K562 (cell line): Measurements from ENCODE around the gene CABP2. TPM values are rescaled to one million over a fixed set of nuclear protein-coding genes. Genes with fewer than 3 reads are reported as not detected.

Source experiments
- ARNT ChIP-seq, 2 experiments: fragments of 450-650 bp; IDR thresholded peaks; 2 replicates each; pipeline ENCODE4 v1.6.1; 2016; ENCODE audit warnings: mild to moderate bottlenecking in 1 of 2
- BDP1 ChIP-seq: IDR thresholded peaks from 3 replicates; pipeline ENCODE4 v1.6.1; 2011; ENCODE audit not compliant: insufficient read length, insufficient read depth
- BHLHE40 ChIP-seq: IDR thresholded peaks from 2 replicates; pipeline ENCODE4 v1.6.1; 2011; ENCODE audit warnings: low read length, improper control_type of control experiment
- BRD4 ChIP-seq: fragments of 200-600 bp; sonication (generic); IDR thresholded peaks from 2 replicates; pipeline ENCODE4 v1.6.1; 2017; ENCODE audit warnings: inconsistent platforms
- BRD9 ChIP-seq: fragments of 450-650 bp; IDR thresholded peaks from 2 replicates; pipeline ENCODE4 v1.6.1; 2018; ENCODE audit warnings: low read depth; ENCODE audit not compliant: partially characterized antibody
- HNRNPUL1 ChIP-seq: fragments of 200-400 bp; formaldehyde crosslinking; IDR thresholded peaks from 2 replicates; pipeline ENCODE4 v1.6.1; 2017; ENCODE audit warnings: low read length
- NFRKB ChIP-seq: fragments of 450-650 bp; IDR thresholded peaks from 2 replicates; pipeline ENCODE4 v1.6.1; 2016; ENCODE audit warnings: low read depth
- STAG1 ChIP-seq: sonication (generic); formaldehyde crosslinking; IDR thresholded peaks from 2 replicates; pipeline ENCODE4 v1.5.0; 2020; ENCODE audit warnings: missing genetic modification reagents, borderline replicate concordance
- ZNF184 ChIP-seq: sonication (generic); formaldehyde crosslinking; IDR thresholded peaks from 2 replicates; pipeline ENCODE4 v1.5.0; 2020; ENCODE audit warnings: missing genetic modification reagents
- ZNF668 ChIP-seq: fragments of 250-450 bp; sonication (Bioruptor Pico); IDR thresholded peaks from 2 replicates; pipeline ENCODE4 v1.8.0; 2022; ENCODE audit warnings: mild to moderate bottlenecking, inconsistent platforms
- polyA plus RNA-seq, 8 experiments: library from polyadenylated mRNA; depleted of rRNA in 4 of 8; stranded (reverse) in 5 of 8; unstranded in 3 of 8; fragments of >200 nt; fragmentation: Nextera tagmentation in 2 of 8; fragmentation: Illumina TruSeq in 1 of 8; extraction: Ambion mirVana in 2 of 8; extraction: Trizol in 1 of 8; gene quantifications; 2 replicates each; pipeline versions ENCODE4 v1.2.1 to v1.2.3, GENCODE V29; 2011 to 2014; ENCODE audit warnings: inconsistent platforms in 1 of 8, missing spikeins in 1 of 8
- total RNA-seq, 7 experiments: library from RNA; depleted of rRNA in 6 of 7; stranded (reverse); fragments of >200 nt in 6 of 7; fragmentation: Illumina TruSeq in 2 of 7; extraction: Trizol in 2 of 7; gene quantifications; 2 replicates each; pipeline versions ENCODE4 v1.2.1 to v1.2.3, GENCODE V29; 2011 to 2021; ENCODE audit warnings: low replicate concordance in 1 of 7
- TF ChIP-seq, protein P1 (sequence below), 2 experiments: fragments of 450-650 bp; formaldehyde crosslinking in 1 of 2; IDR thresholded peaks; 2 replicates each; pipeline versions ENCODE4 v1.4.0 to v1.6.1; 2014 to 2020; ENCODE audit warnings: mild to moderate bottlenecking in 2 of 2, borderline replicate concordance in 1 of 2, low read depth in 1 of 2
- TF ChIP-seq, protein P2 (sequence below): fragments of 450-650 bp; IDR thresholded peaks from 2 replicates; pipeline ENCODE4 v1.6.1; 2017; ENCODE audit warnings: antibody characterized with exemption, mild to moderate bottlenecking
- TF ChIP-seq, protein P3 (sequence below): fragments of 450-650 bp; IDR thresholded peaks from 2 replicates; pipeline ENCODE4 v1.6.1; 2018; ENCODE audit warnings: mild to moderate bottlenecking, low read depth; ENCODE audit not compliant: partially characterized antibody

The CABP2 gene
- total and polyA plus RNA-seq, 9 of the 15 experiments (the other 6 are each of a cell fraction or from before 2014, with no cell fraction given) = not detected

DNA sequence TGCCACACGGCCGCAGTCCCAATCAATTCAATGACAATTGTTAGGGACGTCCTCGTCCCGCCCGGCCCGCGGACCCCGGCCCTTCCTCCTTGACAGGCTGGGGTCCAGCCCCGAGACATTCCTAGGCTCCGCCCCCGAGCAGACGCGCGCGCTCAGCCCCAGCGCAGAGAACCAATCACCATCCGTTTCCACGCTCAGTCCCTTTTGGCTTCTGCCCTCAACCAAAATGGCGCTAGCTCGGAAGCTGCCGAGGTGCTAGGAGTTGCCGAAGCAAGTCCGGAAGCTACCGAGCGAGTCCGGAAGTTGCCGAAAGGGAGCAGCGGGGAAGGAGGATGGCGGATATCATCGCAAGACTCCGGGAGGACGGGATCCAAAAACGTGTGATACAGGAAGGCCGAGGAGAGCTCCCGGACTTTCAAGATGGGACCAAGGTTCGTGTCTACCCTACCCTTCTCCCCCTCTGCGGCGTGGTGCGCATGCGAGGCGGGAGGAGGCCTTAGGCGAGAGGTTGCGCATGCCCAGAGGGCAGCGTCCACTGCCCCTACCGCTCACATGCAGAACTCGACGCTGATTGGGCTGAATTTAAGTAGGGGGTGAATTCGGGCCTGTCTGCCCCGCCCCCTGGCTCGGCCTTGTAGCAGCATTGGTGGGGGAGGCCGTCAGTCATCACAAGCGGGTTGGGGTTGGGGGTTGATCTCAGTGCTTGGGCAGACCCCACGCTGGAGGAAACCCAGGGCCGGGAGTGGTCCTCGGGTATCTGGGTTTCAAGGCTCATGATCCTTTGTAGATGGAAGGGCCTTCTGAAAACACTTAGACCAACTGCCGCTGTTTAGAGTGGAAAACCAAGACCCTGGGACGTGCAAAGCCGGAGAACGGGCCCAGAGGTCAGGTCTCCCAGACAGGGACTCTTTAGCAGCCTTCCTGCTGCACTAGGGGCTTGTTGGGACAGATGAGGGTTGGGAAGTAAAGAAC lies 40.1 kb downstream of the CABP2 start, which contains the start of gene AIP (continued):
- TF ChIP-seq, protein P1, sequence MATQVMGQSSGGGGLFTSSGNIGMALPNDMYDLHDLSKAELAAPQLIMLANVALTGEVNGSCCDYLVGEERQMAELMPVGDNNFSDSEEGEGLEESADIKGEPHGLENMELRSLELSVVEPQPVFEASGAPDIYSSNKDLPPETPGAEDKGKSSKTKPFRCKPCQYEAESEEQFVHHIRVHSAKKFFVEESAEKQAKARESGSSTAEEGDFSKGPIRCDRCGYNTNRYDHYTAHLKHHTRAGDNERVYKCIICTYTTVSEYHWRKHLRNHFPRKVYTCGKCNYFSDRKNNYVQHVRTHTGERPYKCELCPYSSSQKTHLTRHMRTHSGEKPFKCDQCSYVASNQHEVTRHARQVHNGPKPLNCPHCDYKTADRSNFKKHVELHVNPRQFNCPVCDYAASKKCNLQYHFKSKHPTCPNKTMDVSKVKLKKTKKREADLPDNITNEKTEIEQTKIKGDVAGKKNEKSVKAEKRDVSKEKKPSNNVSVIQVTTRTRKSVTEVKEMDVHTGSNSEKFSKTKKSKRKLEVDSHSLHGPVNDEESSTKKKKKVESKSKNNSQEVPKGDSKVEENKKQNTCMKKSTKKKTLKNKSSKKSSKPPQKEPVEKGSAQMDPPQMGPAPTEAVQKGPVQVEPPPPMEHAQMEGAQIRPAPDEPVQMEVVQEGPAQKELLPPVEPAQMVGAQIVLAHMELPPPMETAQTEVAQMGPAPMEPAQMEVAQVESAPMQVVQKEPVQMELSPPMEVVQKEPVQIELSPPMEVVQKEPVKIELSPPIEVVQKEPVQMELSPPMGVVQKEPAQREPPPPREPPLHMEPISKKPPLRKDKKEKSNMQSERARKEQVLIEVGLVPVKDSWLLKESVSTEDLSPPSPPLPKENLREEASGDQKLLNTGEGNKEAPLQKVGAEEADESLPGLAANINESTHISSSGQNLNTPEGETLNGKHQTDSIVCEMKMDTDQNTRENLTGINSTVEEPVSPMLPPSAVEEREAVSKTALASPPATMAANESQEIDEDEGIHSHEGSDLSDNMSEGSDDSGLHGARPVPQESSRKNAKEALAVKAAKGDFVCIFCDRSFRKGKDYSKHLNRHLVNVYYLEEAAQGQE (IDR thresholded peaks at IDR 0.05; ENCODE audit: borderline replicate concordance) = no peak
- TF ChIP-seq, protein P1 (CRISPR knock-in tag; IDR thresholded peaks at IDR 0.05; ENCODE audit: low read depth) = peak; percentile 54; the same call in 1 of the 2 replicates
- TF ChIP-seq BRD9 (no peak), ARNT (IDR thresholded peaks at IDR 0.05) (peak; percentile 12 to 52; a peak in 1 of 4 replicates), BRD4 (no peak), NFRKB (peak; percentile 93), ZNF184 (CRISPR knock-in tag) (no peak), STAG1 (CRISPR knock-in tag) (peak; percentile 57; the same call in 1 of the 2 replicates), BHLHE40 (no peak), HNRNPUL1 (no peak), BDP1 (no peak), ZNF668 (no peak)
- TF ChIP-seq, protein P2, sequence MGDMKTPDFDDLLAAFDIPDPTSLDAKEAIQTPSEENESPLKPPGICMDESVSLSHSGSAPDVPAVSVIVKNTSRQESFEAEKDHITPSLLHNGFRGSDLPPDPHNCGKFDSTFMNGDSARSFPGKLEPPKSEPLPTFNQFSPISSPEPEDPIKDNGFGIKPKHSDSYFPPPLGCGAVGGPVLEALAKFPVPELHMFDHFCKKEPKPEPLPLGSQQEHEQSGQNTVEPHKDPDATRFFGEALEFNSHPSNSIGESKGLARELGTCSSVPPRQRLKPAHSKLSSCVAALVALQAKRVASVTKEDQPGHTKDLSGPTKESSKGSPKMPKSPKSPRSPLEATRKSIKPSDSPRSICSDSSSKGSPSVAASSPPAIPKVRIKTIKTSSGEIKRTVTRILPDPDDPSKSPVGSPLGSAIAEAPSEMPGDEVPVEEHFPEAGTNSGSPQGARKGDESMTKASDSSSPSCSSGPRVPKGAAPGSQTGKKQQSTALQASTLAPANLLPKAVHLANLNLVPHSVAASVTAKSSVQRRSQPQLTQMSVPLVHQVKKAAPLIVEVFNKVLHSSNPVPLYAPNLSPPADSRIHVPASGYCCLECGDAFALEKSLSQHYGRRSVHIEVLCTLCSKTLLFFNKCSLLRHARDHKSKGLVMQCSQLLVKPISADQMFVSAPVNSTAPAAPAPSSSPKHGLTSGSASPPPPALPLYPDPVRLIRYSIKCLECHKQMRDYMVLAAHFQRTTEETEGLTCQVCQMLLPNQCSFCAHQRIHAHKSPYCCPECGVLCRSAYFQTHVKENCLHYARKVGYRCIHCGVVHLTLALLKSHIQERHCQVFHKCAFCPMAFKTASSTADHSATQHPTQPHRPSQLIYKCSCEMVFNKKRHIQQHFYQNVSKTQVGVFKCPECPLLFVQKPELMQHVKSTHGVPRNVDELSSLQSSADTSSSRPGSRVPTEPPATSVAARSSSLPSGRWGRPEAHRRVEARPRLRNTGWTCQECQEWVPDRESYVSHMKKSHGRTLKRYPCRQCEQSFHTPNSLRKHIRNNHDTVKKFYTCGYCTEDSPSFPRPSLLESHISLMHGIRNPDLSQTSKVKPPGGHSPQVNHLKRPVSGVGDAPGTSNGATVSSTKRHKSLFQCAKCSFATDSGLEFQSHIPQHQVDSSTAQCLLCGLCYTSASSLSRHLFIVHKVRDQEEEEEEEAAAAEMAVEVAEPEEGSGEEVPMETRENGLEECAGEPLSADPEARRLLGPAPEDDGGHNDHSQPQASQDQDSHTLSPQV = peak; percentile 91
- TF ChIP-seq, protein P3, sequence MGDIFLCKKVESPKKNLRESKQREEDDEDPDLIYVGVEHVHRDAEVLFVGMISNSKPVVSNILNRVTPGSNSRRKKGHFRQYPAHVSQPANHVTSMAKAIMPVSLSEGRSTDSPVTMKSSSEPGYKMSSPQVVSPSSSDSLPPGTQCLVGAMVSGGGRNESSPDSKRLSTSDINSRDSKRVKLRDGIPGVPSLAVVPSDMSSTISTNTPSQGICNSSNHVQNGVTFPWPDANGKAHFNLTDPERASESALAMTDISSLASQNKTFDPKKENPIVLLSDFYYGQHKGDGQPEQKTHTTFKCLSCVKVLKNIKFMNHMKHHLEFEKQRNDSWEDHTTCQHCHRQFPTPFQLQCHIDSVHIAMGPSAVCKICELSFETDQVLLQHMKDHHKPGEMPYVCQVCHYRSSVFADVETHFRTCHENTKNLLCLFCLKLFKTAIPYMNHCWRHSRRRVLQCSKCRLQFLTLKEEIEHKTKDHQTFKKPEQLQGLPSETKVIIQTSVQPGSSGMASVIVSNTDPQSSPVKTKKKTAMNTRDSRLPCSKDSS = no peak
